GM21737 (cell line): ENCODE measurements around the gene REN.

ENCODE experiments used
- ATAC-seq: cut with Tn5 transposase; IDR thresholded peaks from one replicate; pipeline ENCODE4 v1.9.1; 2021; ENCODE audit warnings: mild to moderate bottlenecking, moderate library complexity; ENCODE audit not compliant: unreplicated experiment

The REN gene

GRCh38 chr1:204134103-204134502, 32.0 kb downstream of the REN start:
- no peak for ATAC-seq

DNA sequence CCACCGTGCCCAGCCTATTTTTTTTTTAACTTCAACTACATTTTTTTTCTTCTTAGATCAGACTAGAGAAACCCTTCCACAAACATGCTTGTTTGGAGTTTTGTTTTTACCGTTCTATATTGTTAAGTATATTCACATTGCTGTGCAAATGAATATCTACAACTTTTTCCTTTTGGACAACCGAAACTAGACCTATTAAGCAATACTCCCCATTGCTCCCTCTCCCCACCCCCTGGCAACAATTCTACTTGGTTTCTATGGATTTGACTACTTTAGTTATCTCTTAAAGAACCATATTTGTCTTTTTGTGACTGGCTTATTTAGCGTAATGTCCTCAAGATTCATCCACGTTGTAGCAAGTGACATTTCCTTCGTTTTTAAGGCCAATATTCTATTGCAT, 33.4 kb downstream of the REN start:
- no peak for ATAC-seq

GRCh38 chr1:204131978-204132377, 34.2 kb downstream of the REN start:
- ATAC-seq: no peak

GRCh38 chr1:204130981-204131892, 34.9 kb downstream of the REN start:
- no peak for ATAC-seq

- ATAC-seq: no peak
These were observed 36.0 kb downstream of the REN start for GRCh38 chr1:204130178-204130577.

DNA sequence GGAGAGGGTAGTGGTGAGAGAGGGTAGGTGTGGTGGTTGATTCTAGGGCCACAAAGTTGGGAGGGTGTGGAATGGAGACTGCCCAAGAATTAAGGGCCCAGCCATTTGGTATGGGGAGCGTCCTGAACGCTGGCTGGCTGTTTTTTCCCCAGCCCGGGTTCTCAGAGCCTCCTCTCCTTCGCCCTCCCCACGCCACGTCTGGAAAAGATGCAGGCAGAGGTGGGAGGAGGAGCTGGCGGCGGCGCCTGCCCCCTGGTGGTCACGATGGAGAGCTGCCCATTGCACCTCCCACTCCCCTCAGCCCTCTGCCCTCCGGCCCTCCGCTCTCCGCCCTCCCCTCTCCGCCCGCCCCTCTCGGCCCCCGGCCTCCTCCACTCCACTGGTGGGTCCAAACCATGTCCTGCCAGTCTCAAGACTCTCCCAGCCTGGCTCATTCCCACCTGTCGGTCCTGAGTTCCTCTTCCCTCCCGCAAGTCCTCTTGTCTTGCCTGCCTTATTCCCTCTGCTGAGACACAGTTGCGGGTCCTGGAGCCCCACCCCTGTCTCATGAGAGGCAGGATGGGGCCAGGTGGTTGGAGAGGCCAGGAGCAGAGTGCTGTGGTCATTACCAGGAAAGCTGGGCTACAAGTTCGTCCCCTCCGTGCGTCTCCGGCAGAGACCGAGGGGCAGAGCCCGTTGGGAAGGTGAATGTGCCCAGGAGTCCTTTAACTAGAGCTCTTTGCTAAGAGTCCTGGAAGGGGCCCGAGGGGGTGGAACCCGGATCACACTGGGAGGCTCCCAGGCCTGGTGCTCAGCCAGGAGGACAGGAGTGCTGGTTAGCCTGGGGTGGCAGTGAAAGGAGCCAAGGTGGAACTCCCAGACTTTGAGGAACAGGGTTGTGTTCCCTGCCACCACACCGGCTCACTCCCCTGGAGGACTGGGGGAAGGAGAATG, 36.9 kb downstream of the REN start:
- ATAC-seq: no peak

DNA sequence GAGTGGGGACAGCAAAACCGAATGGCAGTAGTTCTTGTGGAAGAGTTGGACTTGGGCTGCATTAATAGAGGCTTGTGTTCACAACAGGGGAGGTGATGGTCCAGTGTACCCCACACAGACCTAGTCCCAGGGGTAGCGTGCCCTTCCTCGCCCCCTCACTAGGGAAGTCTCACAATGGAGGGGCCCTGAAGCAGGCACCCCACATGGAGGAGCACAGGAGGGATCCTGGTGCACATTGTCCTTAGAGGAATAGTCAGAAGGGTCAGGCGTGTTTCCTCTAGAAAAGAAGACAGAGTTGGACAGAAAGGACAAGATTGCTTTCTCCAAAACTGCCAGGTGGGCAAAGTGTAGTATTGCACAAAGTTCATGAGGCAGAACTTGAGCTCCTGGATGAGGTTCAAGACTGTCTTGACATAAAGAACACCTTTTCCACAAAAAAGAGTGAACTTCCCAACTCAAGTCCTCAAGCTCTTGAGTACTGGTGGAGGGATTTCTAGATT, 37.6 kb downstream of the REN start:
- ATAC-seq: no peak

- ATAC-seq: no peak
These were observed 38.4 kb downstream of the REN start for GRCh38 chr1:204127597-204128242.

GRCh38 chr1:204126956-204127355, 39.2 kb downstream of the REN start:
- no peak for ATAC-seq

DNA sequence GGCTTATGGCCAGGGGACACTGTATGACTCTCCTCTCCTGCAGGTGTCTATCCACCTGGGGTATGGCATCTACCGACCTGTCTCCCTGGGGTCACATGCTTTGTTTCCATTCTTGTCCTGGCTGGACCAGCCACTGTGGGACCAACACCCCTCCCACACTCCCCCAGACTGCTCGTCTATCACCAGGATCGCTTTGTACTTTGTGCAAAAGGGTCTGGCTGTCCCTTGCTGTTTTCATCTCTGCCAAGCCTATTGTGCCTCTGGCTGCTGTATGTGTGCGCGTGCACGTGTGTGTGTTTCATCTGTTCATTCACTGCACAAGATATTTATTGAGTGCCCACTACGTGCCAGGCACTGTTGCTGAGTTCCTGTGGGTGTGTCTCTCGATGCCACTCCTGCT, 39.8 kb downstream of the REN start:
- ATAC-seq: no peak

DNA sequence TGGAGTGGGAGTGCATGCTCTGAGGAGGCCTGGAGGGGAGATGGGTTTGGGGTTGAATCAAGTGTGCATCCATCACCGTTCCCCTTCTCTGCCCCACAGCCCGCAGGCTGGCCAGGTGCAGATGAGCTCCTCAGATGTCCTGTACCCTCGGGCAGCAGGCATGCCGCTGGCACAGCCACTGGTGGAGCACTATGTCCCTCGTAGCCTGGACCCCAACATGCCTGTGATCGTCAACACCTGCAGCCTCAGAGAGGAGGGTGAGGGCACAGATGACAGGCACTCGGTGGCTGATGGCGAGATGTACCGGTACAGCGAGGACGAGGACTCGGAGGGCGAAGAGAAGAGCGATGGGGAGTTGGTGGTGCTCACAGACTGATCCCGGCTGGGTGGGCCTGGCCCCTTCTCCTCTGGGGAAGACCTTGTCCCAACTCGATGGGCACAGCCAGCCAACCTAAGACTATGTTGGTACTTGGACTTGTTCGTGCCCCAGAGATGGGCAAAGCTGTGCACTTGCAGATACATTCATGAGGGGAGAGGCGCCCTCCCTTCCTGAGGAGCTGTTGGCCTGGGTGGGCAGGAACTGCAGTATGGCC, 40.3 kb downstream of the REN start:
- no peak for ATAC-seq

- ATAC-seq: no peak
These were observed 41.5 kb downstream of the REN start for GRCh38 chr1:204124639-204125038.

DNA sequence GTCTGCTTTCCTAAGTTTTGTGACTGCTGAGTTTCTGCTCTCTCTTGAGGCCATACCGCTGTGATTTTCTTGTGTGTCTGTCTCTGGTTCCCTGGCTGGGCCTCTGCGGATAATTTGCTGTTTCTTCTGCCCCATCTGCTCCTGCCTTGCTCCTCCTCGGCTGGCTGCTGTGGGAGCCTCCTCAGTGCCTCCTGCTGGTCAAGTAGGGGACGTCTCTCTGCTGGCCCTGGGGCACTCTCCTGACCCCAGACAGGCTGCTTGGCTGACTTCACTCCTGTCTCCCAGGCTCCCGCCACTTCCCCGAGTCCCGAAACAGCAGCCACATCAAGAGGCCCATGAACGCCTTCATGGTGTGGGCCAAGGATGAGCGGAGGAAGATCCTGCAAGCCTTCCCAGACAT, 42.8 kb downstream of the REN start:
- ATAC-seq: no peak

GRCh38 chr1:204121840-204122555, 44.1 kb downstream of the REN start:
- no peak for ATAC-seq

DNA sequence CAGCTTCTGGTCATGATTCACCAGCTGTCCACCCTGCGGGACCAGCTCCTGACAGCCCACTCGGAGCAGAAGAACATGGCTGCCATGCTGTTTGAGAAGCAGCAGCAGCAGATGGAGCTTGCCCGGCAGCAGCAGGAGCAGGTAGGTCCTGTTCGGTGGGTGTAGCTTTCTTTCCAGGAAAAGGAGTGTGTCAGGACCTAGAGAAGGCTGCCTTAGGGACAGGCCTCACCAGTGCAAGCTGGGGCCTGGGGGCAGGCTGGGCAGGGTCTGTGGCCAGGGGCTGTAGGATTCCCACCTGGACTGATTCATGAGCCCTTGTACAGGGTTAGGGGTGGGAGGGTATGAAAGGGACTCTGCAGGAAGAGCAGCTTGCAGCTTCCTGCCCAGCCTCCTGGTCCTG, 49.6 kb downstream of the REN start:
- ATAC-seq: no peak

GRCh38 chr1:204115116-204115515, 51.0 kb downstream of the REN start:
- no peak for ATAC-seq

GRCh38 chr1:204114606-204115005, 51.5 kb downstream of the REN start:
- ATAC-seq: no peak

DNA sequence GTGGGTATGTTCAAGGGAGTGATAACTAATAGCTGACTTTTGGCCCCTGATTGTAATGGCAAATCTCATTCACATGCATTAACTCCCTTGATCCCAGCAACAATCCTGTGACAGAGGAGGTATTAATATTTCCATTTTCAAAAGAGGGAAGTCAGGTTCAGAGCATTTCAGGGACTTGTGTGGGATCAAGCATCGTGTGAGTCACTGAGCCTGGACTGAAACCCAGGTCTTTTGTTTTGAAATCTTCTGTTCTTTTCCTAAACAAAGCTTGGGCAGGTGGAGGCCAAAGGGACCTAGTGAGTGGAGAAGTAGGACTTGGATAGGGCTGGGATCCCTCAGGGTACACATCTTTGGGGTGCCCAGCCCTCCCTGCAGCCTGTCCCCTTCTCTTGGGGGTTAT, 52.2 kb downstream of the REN start:
- ATAC-seq: no peak

- no peak for ATAC-seq
These were observed 53.0 kb downstream of the REN start for GRCh38 chr1:204112876-204113730.
